Measurements from ENCODE around the gene APOF.
A peak's percentile ranks its signal among the peaks of the same experiment; 100 is the strongest.
"Not testable (repeated sequence)": the region's sequence is repeated elsewhere in the genome, so short reads cannot be mapped to it uniquely, and the experiment has no call there.

Gene APOF

DNA sequence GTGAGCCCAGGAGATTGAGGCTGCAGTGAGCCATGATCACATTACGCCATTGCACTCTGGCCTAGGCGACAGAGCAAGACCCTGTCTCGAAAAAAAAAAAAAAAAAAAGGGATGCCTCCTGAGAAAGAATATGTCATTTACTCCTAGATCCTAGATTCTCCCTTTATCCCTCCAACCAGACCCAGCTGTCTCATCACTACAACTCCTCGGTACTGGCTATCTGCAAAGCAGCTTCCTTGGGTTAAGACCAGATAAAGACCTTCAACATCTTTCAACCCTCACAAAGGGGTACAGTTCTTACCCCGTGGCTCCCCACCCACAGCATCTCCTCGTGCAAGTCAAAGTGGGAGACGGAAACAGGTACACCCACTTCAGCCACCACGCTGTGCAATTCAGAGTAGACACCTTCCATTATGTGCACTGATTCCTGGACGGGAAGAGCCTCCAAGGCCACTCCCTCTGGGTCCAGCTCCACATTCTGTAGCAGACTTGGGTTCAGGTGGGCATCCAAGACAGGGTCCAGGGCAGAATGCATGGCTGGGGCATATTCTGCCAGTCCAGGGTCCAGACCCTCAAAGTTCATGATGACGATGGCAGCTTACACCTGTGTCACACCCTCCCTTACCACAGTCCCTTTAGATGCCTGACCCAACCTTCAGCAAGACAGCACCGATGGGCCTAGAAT, 30.0 kb downstream of the APOF start:
- TF ChIP-seq ZNF274 (IDR thresholded peaks at IDR 0.05; ENCODE audit: low read depth, low read length) = no peak
- H3K4me3 ChIP-seq (ENCODE audit: low read length) = peak overlapping the region; percentile 75; the same call in 1 of the 2 replicates

DNA sequence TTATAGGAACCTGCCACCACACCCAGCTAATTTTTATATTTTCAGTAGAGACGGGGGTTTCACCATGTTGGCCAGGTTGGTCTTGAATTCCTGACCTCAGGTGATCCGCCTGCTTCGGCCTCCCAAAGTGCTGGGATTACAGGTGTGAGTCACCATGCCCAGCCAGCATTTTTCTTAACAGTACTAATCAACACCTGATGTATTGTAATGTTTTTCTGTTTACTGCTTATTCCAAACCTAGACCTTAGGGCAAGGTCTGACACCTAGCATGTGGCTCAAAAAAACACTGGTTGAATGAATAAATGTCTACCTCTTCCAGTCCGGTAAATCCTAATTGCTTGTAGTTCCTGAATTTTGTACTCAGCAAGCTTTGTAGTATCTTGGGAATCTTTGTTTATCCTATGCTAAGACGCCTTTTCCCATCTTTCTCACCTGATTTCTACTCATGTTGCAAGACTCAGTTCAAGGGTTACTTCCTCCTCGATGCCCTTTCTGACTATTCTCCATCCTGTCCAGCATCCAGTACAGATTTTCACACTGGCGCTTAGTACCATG, 31.6 kb downstream of the APOF start:
- no peak for TF ChIP-seq ZNF274 (IDR thresholded peaks at IDR 0.05; ENCODE audit: low read depth, low read length)
- H3K4me3 ChIP-seq (ENCODE audit: low read length) = no peak overlapping the region

DNA sequence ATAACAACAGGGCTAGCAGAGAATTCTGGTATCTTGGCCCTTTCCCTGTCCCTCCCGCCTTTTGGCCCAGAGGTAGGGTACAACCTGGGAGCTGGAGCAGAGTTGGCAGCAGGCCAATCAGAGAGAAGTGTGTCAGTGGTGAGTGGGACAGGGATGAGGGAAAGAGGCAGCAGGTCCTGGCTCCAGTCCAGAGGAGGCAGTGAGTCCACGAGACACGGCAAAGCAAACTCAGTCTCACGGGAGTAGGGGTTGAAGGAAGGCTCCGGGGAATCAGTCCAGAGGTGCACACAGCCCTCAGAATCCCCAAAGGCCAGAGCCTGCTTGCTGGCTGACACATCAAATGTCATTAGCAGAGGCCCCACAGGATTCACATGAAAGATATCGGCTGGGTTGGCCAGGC, 36.1 kb downstream of the APOF start:
- H3K4me3 ChIP-seq (ENCODE audit: low read length) = no peak overlapping the region
- TF ChIP-seq ZNF274 (IDR thresholded peaks at IDR 0.05; ENCODE audit: low read depth, low read length) = no peak

DNA sequence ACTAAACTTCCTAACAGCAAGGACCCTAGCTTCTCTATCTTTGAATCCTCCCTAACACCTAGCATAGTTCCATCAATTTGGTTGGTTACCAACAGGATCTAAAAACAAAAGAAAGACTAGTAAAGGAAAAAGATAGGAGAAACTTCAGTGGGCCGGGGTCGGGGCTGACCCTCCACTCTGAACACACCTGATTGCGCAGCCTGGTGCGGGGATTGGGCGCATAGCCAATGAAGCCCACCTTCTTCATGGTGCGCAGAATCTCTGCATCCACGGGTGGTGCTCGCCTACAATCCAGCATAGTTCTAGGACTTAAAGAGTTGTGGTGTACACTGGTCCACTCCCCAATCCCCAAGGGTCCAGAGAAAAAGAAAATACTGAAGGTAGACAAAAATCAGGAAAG, 36.5 kb downstream of the APOF start:
- no peak overlapping the region for H3K4me3 ChIP-seq (ENCODE audit: low read length)
- no peak for TF ChIP-seq ZNF274 (IDR thresholded peaks at IDR 0.05; ENCODE audit: low read depth, low read length)

DNA sequence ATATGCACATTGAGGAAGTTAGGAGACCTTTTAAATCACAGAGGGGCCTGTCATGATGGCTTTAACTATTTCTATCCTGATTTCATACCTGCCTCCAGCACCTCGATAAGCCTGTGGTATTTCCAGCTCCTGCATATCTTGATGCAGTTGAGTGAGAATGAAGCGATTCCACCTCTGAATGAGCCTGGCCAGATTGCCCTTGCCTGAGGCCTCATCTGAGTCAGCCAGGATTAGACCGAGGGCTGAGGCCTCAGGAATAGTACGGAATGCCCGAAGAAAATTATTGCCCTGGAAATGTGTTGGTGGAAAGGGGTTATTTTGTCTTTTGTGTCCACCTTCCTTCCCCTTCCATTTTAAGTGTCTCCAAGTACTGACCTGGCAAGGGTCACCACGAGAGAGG, 38.5 kb downstream of the APOF start:
- no peak overlapping the region for H3K4me3 ChIP-seq (ENCODE audit: low read length)
- TF ChIP-seq ZNF274 (IDR thresholded peaks at IDR 0.05; ENCODE audit: low read depth, low read length) = no peak

DNA sequence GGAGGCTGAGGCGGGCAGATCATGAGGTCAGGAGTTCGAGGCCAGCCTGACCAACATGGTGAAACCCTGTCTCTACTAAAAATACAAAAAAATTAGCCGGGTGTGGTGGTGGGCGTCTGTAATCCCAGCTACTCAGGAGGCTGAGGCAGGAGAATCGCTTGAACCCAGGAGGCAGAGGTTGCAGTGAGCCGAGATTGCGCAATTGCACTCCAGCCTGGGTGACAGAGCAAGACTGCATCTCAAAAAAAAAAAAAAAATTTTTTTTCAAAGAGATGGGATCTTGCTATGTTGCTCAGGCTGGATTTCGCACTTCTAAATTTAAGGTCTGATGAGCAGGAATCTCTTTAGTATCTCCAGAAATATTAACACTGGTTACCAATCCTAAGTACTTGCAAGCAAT, 41.0 kb downstream of the APOF start:
- H3K4me3 ChIP-seq (ENCODE audit: low read length) = not testable (repeated sequence)

DNA sequence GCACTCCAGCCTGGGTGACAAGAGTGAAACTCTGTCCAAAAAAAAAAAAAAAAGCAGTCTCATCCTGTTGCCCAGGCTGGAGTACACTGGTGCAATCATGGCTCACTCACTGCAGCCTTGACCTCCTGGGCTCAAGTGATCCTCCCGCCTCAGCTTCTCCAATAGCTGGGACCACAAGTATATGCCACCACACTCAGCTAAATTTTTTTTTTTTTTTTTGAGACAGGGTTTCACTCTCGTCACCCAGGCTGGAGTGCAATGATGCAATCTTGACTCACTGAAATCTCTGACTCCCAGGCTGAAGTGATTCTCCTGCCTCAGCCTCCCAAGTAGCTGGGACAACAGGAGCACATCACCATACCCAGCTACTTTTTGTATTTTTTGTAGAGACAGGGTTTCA, 41.6 kb downstream of the APOF start:
- no peak overlapping the region for H3K4me3 ChIP-seq (ENCODE audit: low read length)
- no peak for TF ChIP-seq ZNF274 (IDR thresholded peaks at IDR 0.05; ENCODE audit: low read depth, low read length)

DNA sequence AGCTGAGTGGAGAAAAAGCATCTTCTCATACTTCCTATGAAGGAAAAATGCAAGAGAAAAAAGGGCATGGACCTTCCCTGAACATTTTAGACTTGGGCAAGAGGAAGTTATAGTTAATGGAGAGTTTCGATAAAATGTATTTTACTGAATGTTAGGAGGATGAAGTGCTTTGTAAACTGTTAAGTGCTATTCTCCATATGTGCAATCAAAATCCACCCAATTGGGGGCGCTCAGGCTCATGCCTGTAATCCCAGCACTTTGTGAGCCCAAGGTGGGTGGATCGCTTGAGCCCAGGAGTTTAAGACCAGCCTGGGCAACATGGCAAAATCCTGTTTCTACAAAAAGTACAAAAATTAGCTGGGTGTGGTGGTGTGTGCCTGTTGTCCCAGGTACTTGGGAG, 45.0 kb downstream of the APOF start:
- no peak for TF ChIP-seq ZNF274 (IDR thresholded peaks at IDR 0.05; ENCODE audit: low read depth, low read length)
- H3K4me3 ChIP-seq (ENCODE audit: low read length) = no peak overlapping the region

DNA sequence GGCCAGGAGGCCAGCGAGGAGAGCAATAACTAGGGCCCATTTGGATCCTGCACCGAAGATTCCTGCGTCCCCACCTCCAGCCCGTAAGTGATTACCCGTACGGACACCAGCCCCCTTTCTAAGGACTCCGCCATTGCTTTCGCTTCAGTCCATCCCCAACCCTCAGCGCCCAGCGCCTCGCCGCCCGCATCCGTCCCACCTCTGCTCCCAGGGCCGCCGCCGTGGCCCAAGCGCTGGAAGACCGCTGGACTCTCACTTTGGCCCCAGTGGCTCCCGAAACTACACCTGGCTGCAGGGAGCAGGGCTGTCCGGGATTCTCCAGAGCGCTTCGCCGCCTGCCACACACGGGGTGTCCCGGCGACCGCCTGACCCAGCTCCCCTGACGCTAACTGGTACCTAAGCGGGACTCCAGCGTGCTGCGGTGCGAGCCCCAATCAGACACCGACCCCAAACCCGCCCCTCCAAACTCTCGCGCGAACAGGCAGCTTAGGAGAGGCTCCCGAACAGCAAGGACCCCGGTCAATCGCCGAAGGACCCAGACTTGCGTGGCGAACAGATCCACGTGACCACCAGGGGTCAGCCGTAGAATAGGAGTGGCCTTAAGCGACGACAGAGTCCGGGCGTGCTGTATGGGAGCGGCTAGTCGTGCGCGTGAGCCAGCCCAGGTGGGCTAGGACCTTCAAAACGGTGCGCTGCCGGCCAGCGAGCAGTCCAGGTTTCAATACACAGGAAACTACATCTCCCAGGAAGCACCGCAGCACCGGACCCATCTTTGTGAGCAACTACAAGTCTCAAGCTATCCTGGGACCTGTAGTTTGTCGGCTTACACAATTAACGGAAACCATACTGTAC, 46.8 kb downstream of the APOF start, which contains the start of gene CNPY2:
Gene CNPY2 (minus strand): TSS at position 367 of the 852 bp plus-strand sequence. CDS start 771 bp downstream, outside the sequence.
- TF ChIP-seq ZNF274 (IDR thresholded peaks at IDR 0.05; ENCODE audit: low read depth, low read length) = no peak
- H3K4me3 ChIP-seq (ENCODE audit: low read length) = peak within 1 kb of the TSS; percentile 92

DNA sequence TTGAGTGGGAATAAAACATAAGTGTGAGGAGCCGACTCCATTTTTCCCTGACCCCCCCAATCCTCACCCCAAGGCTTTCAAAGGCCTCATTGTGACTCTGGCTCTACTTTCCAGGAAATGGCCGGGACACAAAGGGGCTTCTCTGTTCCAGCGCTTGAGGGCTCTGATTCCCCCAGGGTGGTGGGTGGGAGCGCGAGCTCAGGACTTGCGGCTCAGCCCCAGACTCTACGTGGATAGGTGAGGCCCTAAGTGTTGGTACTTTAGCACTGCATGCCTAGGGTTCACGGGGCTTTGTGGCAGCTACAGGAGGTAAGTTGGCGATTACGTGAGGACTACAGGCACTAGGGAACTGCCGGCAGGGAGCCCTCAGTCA, 47.4 kb downstream of the APOF start:
- TF ChIP-seq ZNF274 (IDR thresholded peaks at IDR 0.05; ENCODE audit: low read depth, low read length) = no peak
- H3K4me3 ChIP-seq (ENCODE audit: low read length) = peak overlapping the region; percentile 92

DNA sequence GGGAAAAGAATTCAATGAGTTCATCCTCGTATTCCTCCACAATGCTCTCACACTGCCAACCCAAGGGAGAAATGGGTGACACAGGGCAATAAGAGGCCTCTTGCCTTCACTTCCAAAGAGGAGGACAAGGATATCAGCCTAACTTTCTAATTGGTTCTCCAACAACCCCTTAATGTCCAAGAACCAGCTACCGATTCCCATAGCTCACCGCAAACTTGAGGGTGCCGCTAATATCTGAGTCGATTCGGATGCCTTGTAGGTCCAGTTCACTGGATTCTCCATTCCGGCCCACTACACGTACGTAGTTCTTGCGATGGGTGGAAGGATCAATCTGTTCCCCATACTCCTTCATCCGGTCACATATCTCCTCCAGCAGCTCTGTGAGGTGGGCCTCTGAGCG, 51.7 kb downstream of the APOF start:
- H3K4me3 ChIP-seq (ENCODE audit: low read length) = no peak overlapping the region
- TF ChIP-seq ZNF274 (IDR thresholded peaks at IDR 0.05; ENCODE audit: low read depth, low read length) = no peak
